DND-41 (cell line): ENCODE results near the gene SGIP1.

Experiments used
- ATAC-seq: fragments of 200-7000 bp; cut with Tn5 transposase; 3 replicates; pipeline ENCODE4 v1.9.1; 2021; ENCODE audit warnings: low read depth; ENCODE audit not compliant: insufficient read depth
- DNase-seq: peaks from one replicate; pipeline ENCODE4 v3.0.0-alpha.2; 2020
- H2AFZ ChIP-seq: 2 replicates; pipeline ENCODE4 v1.6.0; 2012; ENCODE audit warnings: low read depth, low read length
- H3K27ac ChIP-seq: 2 replicates; pipeline ENCODE4 v1.5.1; 2012; ENCODE audit warnings: low read length, inconsistent platforms
- H3K27me3 ChIP-seq: fragments of 200-600 bp; sonication (generic); 2 replicates; pipeline ENCODE4 v1.6.0; 2012; ENCODE audit warnings: low read length, mild to moderate bottlenecking, inconsistent platforms; ENCODE audit not compliant: insufficient read depth, poor library complexity
- H3K36me3 ChIP-seq: 2 replicates; pipeline ENCODE4 v1.5.1; 2012; ENCODE audit warnings: low read length, inconsistent platforms; ENCODE audit not compliant: insufficient read depth
- H3K4me1 ChIP-seq: 2 replicates; pipeline ENCODE4 v1.5.1; 2012; ENCODE audit warnings: mild to moderate bottlenecking, low read length; ENCODE audit not compliant: insufficient read depth
- H3K4me2 ChIP-seq: 2 replicates; pipeline ENCODE4 v1.6.0; 2012; ENCODE audit warnings: mild to moderate bottlenecking, moderate library complexity, low read length, inconsistent platforms; ENCODE audit not compliant: insufficient read depth
- H3K4me3 ChIP-seq, 2 experiments: fragments of 200-600 bp in 1 of 2; shearing (Covaris generic) in 1 of 2; 2 replicates each; pipeline ENCODE4 v1.5.1; 2012 to 2016; ENCODE audit warnings: inconsistent platforms in 2 of 2, low read length in 2 of 2, mild to moderate bottlenecking in 2 of 2, low read depth in 1 of 2, moderate library complexity in 1 of 2
- H3K79me2 ChIP-seq: 2 replicates; pipeline ENCODE4 v1.6.0; 2012; ENCODE audit warnings: low read length, inconsistent platforms; ENCODE audit not compliant: insufficient read depth
- H3K9ac ChIP-seq: 2 replicates; pipeline ENCODE4 v1.6.0; 2012; ENCODE audit warnings: low read depth, mild to moderate bottlenecking, inconsistent platforms, low read length, moderate library complexity
- H3K9me3 ChIP-seq: 2 replicates; pipeline ENCODE4 v1.5.1; 2012; ENCODE audit warnings: low read length, moderate library complexity, mild to moderate bottlenecking, inconsistent platforms; ENCODE audit not compliant: insufficient read depth, severe bottlenecking
- H4K20me1 ChIP-seq: 2 replicates; pipeline ENCODE4 v1.6.0; 2012; ENCODE audit warnings: low read length; ENCODE audit not compliant: insufficient read depth
- EZH2 ChIP-seq: IDR thresholded peaks from 3 replicates; pipeline ENCODE4 v1.6.1; 2012; ENCODE audit warnings: borderline replicate concordance, low read depth, mild to moderate bottlenecking, moderate library complexity, low read length, inconsistent platforms; ENCODE audit not compliant: severe bottlenecking
- TF ChIP-seq, protein P1 (sequence below): IDR thresholded peaks from 2 replicates; pipeline ENCODE4 v1.5.1; 2012; ENCODE audit warnings: borderline replicate concordance, low read length, moderate library complexity, mild to moderate bottlenecking; ENCODE audit not compliant: poor library complexity, severe bottlenecking; ENCODE audit errors: extremely low read depth

SGIP1 gene

DNA sequence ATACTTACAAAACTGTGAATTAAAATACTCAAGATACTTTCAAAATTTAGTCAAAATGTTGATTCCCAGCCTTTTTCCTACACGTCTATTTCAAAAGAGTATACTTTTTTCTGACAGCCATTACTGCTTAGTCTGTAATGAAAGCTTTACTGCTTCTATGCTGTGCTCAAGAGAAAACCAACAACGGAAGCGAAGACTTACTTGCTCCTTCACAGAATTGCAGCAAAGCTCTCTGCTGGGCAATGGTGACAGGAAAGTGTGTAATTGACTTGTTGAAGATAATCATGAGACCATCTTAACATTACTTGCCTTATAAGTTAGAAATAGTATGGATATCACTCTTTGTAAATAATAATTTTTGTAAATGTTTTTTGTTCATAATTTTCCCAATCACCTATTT is 216.6 kb downstream of the SGIP1 start:
- no peaks in the 10 kb centered on the region for H3K79me2 ChIP-seq
- H3K36me3 ChIP-seq = no peaks in the 10 kb centered on the region
- TF ChIP-seq, protein P1, sequence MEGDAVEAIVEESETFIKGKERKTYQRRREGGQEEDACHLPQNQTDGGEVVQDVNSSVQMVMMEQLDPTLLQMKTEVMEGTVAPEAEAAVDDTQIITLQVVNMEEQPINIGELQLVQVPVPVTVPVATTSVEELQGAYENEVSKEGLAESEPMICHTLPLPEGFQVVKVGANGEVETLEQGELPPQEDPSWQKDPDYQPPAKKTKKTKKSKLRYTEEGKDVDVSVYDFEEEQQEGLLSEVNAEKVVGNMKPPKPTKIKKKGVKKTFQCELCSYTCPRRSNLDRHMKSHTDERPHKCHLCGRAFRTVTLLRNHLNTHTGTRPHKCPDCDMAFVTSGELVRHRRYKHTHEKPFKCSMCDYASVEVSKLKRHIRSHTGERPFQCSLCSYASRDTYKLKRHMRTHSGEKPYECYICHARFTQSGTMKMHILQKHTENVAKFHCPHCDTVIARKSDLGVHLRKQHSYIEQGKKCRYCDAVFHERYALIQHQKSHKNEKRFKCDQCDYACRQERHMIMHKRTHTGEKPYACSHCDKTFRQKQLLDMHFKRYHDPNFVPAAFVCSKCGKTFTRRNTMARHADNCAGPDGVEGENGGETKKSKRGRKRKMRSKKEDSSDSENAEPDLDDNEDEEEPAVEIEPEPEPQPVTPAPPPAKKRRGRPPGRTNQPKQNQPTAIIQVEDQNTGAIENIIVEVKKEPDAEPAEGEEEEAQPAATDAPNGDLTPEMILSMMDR = no peak
- TF ChIP-seq EZH2 = no peak
- H3K4me1 ChIP-seq = no peaks in the 10 kb centered on the region
- DNase-seq (no peak), ATAC-seq (no peak)
- H2AFZ ChIP-seq = no peak overlapping the region
- no peaks in the 10 kb centered on the region for H4K20me1 ChIP-seq
- no peaks in the 10 kb centered on the region for H3K9me3 ChIP-seq
- H3K4me2 ChIP-seq = no peak overlapping the region
- no peak overlapping the region for H3K27ac ChIP-seq
- no peak overlapping the region for H3K9ac ChIP-seq
- no peak overlapping the region for H3K4me3 ChIP-seq
- H3K27me3 ChIP-seq = no peaks in the 10 kb centered on the region

DNA sequence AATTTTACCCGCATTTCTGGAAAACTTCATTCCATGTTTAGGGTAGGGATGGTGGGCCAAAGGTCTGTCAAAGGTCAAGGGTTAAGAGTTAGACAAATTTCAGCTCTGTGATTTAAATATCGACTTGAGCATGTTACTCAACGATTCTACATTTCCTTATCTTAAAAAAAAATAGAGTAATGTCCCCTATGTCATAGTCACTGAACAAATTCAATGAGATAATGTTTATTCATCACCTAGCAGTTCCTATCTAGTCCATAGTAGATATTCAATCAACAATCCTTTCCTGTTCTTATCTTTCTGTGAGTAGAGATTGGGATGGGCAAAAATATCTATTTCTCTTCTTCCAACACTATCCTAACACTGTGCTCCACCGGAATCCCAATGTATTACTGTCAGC is 217.2 kb downstream of the SGIP1 start:
- no peaks in the 10 kb centered on the region for H3K36me3 ChIP-seq
- DNase-seq (no peak), ATAC-seq (no peak)
- H4K20me1 ChIP-seq = no peaks in the 10 kb centered on the region
- H3K4me2 ChIP-seq = no peak overlapping the region
- no peaks in the 10 kb centered on the region for H3K27me3 ChIP-seq
- no peak overlapping the region for H3K9ac ChIP-seq
- no peak overlapping the region for H2AFZ ChIP-seq
- H3K4me3 ChIP-seq = no peak overlapping the region
- H3K79me2 ChIP-seq = no peaks in the 10 kb centered on the region
- no peaks in the 10 kb centered on the region for H3K9me3 ChIP-seq
- H3K27ac ChIP-seq = no peak overlapping the region
- no peak for TF ChIP-seq EZH2
- TF ChIP-seq, protein P1 = no peak
- H3K4me1 ChIP-seq = no peaks in the 10 kb centered on the region

DNA sequence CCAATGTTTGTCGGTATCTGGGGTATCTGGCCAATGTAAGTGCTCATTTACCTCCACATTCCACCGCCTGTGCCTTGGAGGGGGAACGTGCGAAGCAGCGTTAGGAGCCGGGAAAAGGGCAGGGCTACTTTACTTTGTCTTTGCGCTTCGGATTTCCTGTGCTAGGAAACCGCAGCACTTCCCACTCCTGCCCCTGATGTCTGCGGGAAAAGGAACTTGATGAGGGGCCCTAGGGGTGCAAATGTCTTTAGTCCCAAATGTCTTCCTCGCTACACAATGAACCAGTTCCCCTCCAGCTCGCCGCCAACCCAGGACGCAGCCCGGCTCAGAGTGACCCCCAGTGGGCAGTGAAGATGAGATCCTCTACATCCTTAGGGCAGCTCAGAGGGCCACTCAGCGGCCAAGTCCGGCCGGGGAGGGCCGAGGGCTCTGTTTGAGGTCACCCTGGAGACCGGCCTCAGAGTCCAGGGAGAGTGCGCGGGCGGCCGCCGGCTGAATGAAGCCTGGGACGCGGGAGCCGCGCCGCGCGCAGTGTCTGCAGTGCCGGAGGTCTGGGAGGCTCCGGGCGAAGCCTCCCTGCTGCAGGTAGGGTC is 218.1 kb downstream of the SGIP1 start, which contains the start of gene DYNLT5:
Gene DYNLT5, plus strand, starts transcription at position 460 of the 593 bp plus-strand sequence. CDS start 2,200 bp downstream, outside the sequence.
- no peak for ATAC-seq
- no peak for DNase-seq
- no peaks in the 10 kb centered on the region for H3K9me3 ChIP-seq
- no peaks in the 10 kb centered on the region for H3K36me3 ChIP-seq
- no peak within 1 kb of the TSS for H3K4me2 ChIP-seq
- H4K20me1 ChIP-seq = no peaks in the 10 kb centered on the region
- no peak within 1 kb of the TSS for H3K27ac ChIP-seq
- no peaks in the 10 kb centered on the region for H3K27me3 ChIP-seq
- TF ChIP-seq, protein P1 = no peak
- TF ChIP-seq EZH2 = no peak
- no peaks in the 10 kb centered on the region for H3K79me2 ChIP-seq
- no peak within 1 kb of the TSS for H3K9ac ChIP-seq
- H3K4me3 ChIP-seq = no peak within 1 kb of the TSS
- no peak within 1 kb of the TSS for H2AFZ ChIP-seq
- H3K4me1 ChIP-seq = no peaks in the 10 kb centered on the region
